Measurements from ENCODE around the gene NR2F1-AS1.

- TF ChIP-seq EZH2 (IDR thresholded peaks at IDR 0.05; ENCODE audit: low read depth, unreplicated experiment), result peak; percentile 88
- TF ChIP-seq REST (IDR thresholded peaks at IDR 0.05; ENCODE audit: unreplicated experiment), result no peak
- no peak for TF ChIP-seq CTCF (conservative IDR thresholded peaks at IDR 0.05; ENCODE audit: low read depth in 2 of 2)
- no peak for TF ChIP-seq POLR2AphosphoS5 (IDR thresholded peaks at IDR 0.05; ENCODE audit: low read depth)
- no peak for TF ChIP-seq STAT1 (IDR thresholded peaks at IDR 0.05; ENCODE audit: unreplicated experiment)
- peak; percentile 71 for TF ChIP-seq EZH2phosphoT487 (IDR thresholded peaks at IDR 0.05; ENCODE audit: unreplicated experiment)
Observed at GRCh38 chr5:93583768-93584595, 3.0 kb upstream of the NR2F1-AS1 start.
